HepG2 (cell line): ENCODE measurements around the gene HYAL2. TPM values are rescaled to one million over a fixed set of nuclear protein-coding genes. Genes with fewer than 3 reads are reported as not detected.

ENCODE experiments used
- CEBPB ChIP-seq: IDR thresholded peaks from 2 replicates; pipeline ENCODE4 v1.6.1; 2011; ENCODE audit warnings: low read depth, low read length, improper control_type of control experiment, borderline replicate concordance
- CEBPG ChIP-seq: IDR thresholded peaks from 2 replicates; pipeline ENCODE4 v1.6.1; 2016
- FLYWCH1 ChIP-seq: sonication (generic); formaldehyde crosslinking; IDR thresholded peaks from 2 replicates; pipeline ENCODE4 v1.8.1; 2023; ENCODE audit warnings: mild to moderate bottlenecking, missing genetic modification reagents
- ISX ChIP-seq: sonication (generic); formaldehyde crosslinking; conservative IDR thresholded peaks from 2 replicates; pipeline ENCODE4 v1.5.0; 2020; ENCODE audit warnings: missing genetic modification reagents
- MLXIP ChIP-seq: sonication (generic); formaldehyde crosslinking; IDR thresholded peaks from 2 replicates; pipeline ENCODE4 v1.9.0; 2021; ENCODE audit warnings: missing genetic modification reagents, borderline replicate concordance
- MXD4 ChIP-seq: IDR thresholded peaks from 2 replicates; pipeline ENCODE4 v1.6.1; 2016; ENCODE audit warnings: mild to moderate bottlenecking, missing biosample characterization, missing genetic modification reagents
- SATB2 ChIP-seq: sonication (generic); formaldehyde crosslinking; IDR thresholded peaks from 2 replicates; pipeline ENCODE4 v1.5.0; 2020; ENCODE audit warnings: missing genetic modification reagents
- SCMH1 ChIP-seq: sonication (generic); formaldehyde crosslinking; IDR thresholded peaks from 2 replicates; pipeline ENCODE4 v1.9.0; 2021; ENCODE audit warnings: missing genetic modification reagents, mild to moderate bottlenecking, borderline replicate concordance
- SMARCE1 ChIP-seq: fragments of 450-650 bp; IDR thresholded peaks from 2 replicates; pipeline ENCODE4 v1.6.1; 2017; ENCODE audit warnings: borderline replicate concordance
- SMC3 ChIP-seq: IDR thresholded peaks from 2 replicates; pipeline ENCODE4 v1.6.1; 2011; ENCODE audit warnings: low read length, improper control_type of control experiment
- TAF1 ChIP-seq: sonication (generic); formaldehyde crosslinking; IDR thresholded peaks from 2 replicates; pipeline ENCODE4 v1.4.0; 2020; ENCODE audit warnings: missing genetic modification reagents
- ZFP62 ChIP-seq: sonication (generic); formaldehyde crosslinking; IDR thresholded peaks from 2 replicates; pipeline ENCODE4 v1.4.0; 2020; ENCODE audit warnings: missing genetic modification reagents
- ZNF207 ChIP-seq: fragments of 450-650 bp; IDR thresholded peaks from 2 replicates; pipeline ENCODE4 v1.6.1; 2016; ENCODE audit warnings: antibody characterized with exemption, borderline replicate concordance
- ZNF503 ChIP-seq: sonication (generic); formaldehyde crosslinking; IDR thresholded peaks from 2 replicates; pipeline ENCODE4 v1.4.0; 2020; ENCODE audit warnings: missing genetic modification reagents
- ZNF660 ChIP-seq: sonication (generic); formaldehyde crosslinking; IDR thresholded peaks from 2 replicates; pipeline ENCODE4 v1.5.1; 2020; ENCODE audit warnings: mild to moderate bottlenecking, low read depth, missing genetic modification reagents, borderline replicate concordance
- polyA plus RNA-seq, 8 experiments: library from polyadenylated mRNA; depleted of rRNA in 3 of 8; stranded (reverse) in 7 of 8; unstranded in 1 of 8; fragments of >200 nt; fragmentation: Illumina TruSeq in 4 of 8; extraction: Trizol in 4 of 8; gene quantifications; 2 replicates each; pipeline versions ENCODE4 v1.2.1 to v1.2.3, GENCODE V29; 2011 to 2016; ENCODE audit warnings: low read depth in 4 of 8, missing spikeins in 1 of 8, mixed read lengths in 1 of 8; ENCODE audit not compliant: insufficient read depth in 1 of 8
- total RNA-seq, 5 experiments: library from RNA; depleted of rRNA; stranded (reverse); fragments of >200 nt; fragmentation: Illumina TruSeq; extraction: Trizol; gene quantifications; 2 replicates each; pipeline ENCODE4 v1.2.3, GENCODE V29; 2016; ENCODE audit warnings: low read depth in 1 of 5

The HYAL2 gene
- total and polyA plus RNA-seq, 2 of the 13 experiments (the other 11 are each of a cell fraction or from before 2014, with no cell fraction given) = 76.2 to 102 TPM

GRCh38 chr3:50298836-50299637 lies 23.5 kb downstream of the HYAL2 start, which contains the start of the genes HYAL3 and NAA80 (continued):
- 0 out of 2 replicates have a peak, but pooled peaks have one; percentile 61 for TF ChIP-seq ZNF503 (CRISPR knock-in tag)
- TF ChIP-seq ZNF660 = no peak
- no peak for TF ChIP-seq ZNF207
- peak; percentile 79; the same call in 1 of the 2 replicates for TF ChIP-seq TAF1 (CRISPR knock-in tag)
- no peak for TF ChIP-seq ZFP62 (CRISPR knock-in tag)
- 0 out of 2 replicates have a peak, but pooled peaks have one; percentile 64 for TF ChIP-seq SATB2 (CRISPR knock-in tag)
- TF ChIP-seq SMARCE1 = no peak
- TF ChIP-seq SMC3 = no peak
- TF ChIP-seq SCMH1 (CRISPR knock-in tag) = no peak
- peak; percentile 74 for TF ChIP-seq CEBPB
- TF ChIP-seq ISX (CRISPR knock-in tag) = no peak
- TF ChIP-seq MXD4 (CRISPR knock-in tag) = peak; percentile 43; the same call in 1 of the 2 replicates
- TF ChIP-seq CEBPG = no peak; the same call in 1 of the 2 replicates
- TF ChIP-seq MLXIP (CRISPR knock-in tag) = no peak
- no peak for TF ChIP-seq FLYWCH1 (CRISPR knock-in tag)
